ENCODE measurements around the gene HSBP1. TPM values are rescaled to one million over a fixed set of nuclear protein-coding genes. Genes with fewer than 3 reads are reported as not detected.
A peak's percentile ranks its signal among the peaks of the same experiment; 100 is the strongest.

HSBP1 gene
- 175 TPM for total RNA-seq
- long read RNA-seq, full-length matches to known transcripts = 180 of 183 reads
- long read RNA-seq, partial matches to known transcripts = 0 of 183 reads
- long read RNA-seq, other reads (novel, unspliced or antisense) = 3 of 183 reads

DNA sequence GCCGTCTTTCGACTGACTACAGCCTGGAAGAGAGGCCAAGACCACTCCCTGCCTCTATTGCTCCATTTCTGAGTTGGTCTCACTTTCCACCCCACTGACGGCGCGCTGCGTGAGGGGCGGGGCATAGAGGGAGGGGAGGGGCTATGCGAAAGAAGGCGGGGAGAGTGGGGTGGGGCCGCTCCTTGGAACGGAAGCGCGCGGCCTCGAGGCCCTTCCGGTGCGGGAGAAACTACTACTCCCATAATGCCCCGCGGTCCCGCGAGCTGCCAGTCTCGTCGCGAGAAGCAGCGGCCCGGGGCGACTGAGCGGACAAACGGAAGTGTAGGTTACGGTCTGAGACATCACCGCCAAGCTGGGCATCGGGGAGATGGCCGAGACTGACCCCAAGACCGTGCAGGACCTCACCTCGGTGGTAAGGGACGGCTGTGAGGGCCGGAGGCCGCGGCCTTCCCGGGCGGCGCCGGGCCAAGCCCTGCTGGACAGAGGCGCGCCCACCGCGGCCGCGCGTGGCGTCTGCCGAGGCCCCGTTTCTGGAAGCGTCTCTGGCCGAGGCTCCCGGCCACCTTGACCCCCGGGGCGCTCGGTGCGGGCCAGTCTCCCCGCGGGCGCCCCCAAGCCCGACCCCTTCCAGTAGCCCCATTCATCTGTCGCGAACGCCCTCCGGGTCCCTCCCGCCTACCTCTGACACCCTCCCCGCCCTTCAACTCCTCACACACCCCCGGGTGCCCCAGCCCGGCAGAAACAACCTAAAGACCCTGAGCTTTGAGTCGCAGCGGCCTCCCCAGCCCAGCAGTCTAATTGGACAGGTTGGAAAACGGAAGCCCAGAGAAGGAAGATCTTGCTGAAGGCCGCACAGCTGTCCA is at the start of gene HSBP1:
Gene HSBP1, plus strand, starts transcription at position 269 of the 863 bp plus-strand sequence. Its CDS starts 99 bp downstream, at position 368.
- Histone ChIP-seq H3K9me3 (replicated peaks) (no peaks in the 10 kb centered on the region), H3K27me3 (ENCODE audit: low read depth) (no peaks in the 10 kb centered on the region), H3K4me3 (peak within 1 kb of the TSS; percentile 92), H3K27ac (replicated peaks) (peak within 1 kb of the TSS; percentile 81), H3K36me3 (peaks cover 36% of the 10 kb centered on the region), H3K4me1 (peaks cover 52% of the 10 kb centered on the region)
- peak; percentile 96 for DNase-seq
- TF ChIP-seq, protein P1, sequence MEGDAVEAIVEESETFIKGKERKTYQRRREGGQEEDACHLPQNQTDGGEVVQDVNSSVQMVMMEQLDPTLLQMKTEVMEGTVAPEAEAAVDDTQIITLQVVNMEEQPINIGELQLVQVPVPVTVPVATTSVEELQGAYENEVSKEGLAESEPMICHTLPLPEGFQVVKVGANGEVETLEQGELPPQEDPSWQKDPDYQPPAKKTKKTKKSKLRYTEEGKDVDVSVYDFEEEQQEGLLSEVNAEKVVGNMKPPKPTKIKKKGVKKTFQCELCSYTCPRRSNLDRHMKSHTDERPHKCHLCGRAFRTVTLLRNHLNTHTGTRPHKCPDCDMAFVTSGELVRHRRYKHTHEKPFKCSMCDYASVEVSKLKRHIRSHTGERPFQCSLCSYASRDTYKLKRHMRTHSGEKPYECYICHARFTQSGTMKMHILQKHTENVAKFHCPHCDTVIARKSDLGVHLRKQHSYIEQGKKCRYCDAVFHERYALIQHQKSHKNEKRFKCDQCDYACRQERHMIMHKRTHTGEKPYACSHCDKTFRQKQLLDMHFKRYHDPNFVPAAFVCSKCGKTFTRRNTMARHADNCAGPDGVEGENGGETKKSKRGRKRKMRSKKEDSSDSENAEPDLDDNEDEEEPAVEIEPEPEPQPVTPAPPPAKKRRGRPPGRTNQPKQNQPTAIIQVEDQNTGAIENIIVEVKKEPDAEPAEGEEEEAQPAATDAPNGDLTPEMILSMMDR (IDR thresholded peaks at IDR 0.05; ENCODE audit: borderline replicate concordance) = no peak
- intact Hi-C loops (cut with micrococcal nuclease) = no loop called here

DNA sequence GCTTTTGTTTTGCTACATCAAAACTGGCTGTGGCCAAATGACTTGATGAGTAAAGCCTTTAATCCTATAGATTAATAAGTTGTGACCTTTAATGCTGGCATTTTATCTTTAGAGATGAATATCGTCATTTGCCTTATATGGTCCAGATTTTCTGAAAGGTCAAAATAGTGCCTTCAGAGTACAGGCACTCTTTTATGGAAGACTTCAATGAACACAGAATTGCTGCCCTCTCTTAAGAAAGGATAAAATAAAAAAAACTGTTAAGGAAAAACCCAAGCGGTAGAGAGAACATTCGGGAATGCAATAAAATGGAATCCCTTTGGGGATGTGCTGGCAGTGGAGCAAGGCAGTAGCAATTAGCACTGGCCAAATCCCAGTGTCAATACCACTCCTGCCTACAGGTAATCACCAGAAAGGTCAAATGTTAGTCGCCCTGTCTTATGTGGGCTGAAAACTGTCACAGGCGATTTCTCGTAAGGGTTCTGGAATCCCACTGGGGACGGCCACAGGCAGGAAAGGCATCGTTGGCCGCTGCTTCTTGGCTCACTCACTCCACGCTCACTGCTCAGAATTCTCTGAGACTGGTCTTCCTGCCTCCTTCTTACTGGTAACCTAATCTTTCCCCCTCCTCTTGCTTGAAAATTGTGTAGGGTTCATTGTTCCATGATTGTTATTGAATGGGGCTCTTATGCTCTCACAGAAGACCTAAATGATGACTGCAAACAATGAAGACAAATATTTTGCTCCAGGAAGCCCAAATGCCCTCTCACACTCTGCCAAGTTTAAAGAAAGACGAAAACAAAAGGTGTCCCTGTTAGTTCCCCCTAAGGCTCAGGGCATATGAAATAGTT is 45.4 kb upstream of the HSBP1 start:
- H3K4me1 ChIP-seq = no peaks in the 10 kb centered on the region
- no peak for DNase-seq
- no peaks in the 10 kb centered on the region for H3K27me3 ChIP-seq (ENCODE audit: low read depth)
- H3K9me3 ChIP-seq (replicated peaks) = peaks cover 16% of the 10 kb centered on the region
- H3K36me3 ChIP-seq = no peaks in the 10 kb centered on the region
- TF ChIP-seq, protein P1 (IDR thresholded peaks at IDR 0.05; ENCODE audit: borderline replicate concordance) = no peak
- H3K4me3 ChIP-seq = no peak overlapping the region
- intact Hi-C loops (cut with micrococcal nuclease) = no loop called here
- H3K27ac ChIP-seq (replicated peaks) = no peak overlapping the region

DNA sequence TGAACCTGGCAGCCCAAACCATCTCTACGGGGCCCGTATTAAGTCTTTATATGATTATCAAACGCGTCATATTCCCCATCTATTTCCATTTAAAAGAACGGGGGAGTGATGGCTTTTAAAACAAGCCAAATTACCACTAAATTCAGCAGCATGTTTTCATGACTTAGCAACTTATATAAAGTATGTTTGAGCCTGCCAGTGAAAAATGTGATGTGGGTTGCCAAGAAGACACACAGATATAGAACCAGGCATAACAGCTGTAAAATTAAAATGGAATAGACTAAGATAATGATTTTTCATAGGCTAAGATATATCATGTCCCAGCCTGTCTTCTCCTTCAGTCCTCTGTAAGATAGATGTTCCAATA is 44.8 kb upstream of the HSBP1 start:
- H3K4me1 ChIP-seq = no peaks in the 10 kb centered on the region
- intact Hi-C loops (cut with micrococcal nuclease) = no loop called here
- no peaks in the 10 kb centered on the region for H3K36me3 ChIP-seq
- peaks cover 13% of the 10 kb centered on the region for H3K9me3 ChIP-seq (replicated peaks)
- H3K27ac ChIP-seq (replicated peaks) = no peak overlapping the region
- H3K27me3 ChIP-seq (ENCODE audit: low read depth) = no peaks in the 10 kb centered on the region
- no peak for DNase-seq
- H3K4me3 ChIP-seq = no peak overlapping the region
- TF ChIP-seq, protein P1 (IDR thresholded peaks at IDR 0.05; ENCODE audit: borderline replicate concordance) = no peak

DNA sequence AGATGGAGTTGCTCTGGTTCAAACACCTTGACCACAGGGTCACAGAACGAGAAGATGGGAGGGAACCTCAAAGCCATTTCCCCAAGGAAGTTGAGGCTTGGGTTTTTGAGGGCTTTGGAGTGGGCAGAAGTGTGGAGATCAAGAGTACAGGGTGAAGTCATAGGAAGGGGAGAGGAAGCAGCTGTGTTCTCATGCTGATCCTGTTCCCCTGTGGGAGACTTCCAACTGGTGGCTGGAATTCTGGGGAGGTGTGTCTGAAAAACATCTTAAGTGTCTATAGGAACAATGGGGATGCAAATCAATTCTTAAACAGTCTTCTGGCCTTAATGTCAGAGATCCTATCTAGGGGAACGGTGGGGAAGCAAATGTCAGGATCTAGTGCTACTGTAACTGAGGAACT is 38.8 kb upstream of the HSBP1 start:
- intact Hi-C loops (cut with micrococcal nuclease) = no loop called here
- DNase-seq = no peak
- H3K27me3 ChIP-seq (ENCODE audit: low read depth) = no peaks in the 10 kb centered on the region
- no peaks in the 10 kb centered on the region for H3K9me3 ChIP-seq (replicated peaks)
- H3K4me1 ChIP-seq = peaks cover 34% of the 10 kb centered on the region
- no peaks in the 10 kb centered on the region for H3K36me3 ChIP-seq
- H3K27ac ChIP-seq (replicated peaks) = peak overlapping the region; percentile 35
- TF ChIP-seq, protein P1 (IDR thresholded peaks at IDR 0.05; ENCODE audit: borderline replicate concordance) = no peak
- no peak overlapping the region for H3K4me3 ChIP-seq

DNA sequence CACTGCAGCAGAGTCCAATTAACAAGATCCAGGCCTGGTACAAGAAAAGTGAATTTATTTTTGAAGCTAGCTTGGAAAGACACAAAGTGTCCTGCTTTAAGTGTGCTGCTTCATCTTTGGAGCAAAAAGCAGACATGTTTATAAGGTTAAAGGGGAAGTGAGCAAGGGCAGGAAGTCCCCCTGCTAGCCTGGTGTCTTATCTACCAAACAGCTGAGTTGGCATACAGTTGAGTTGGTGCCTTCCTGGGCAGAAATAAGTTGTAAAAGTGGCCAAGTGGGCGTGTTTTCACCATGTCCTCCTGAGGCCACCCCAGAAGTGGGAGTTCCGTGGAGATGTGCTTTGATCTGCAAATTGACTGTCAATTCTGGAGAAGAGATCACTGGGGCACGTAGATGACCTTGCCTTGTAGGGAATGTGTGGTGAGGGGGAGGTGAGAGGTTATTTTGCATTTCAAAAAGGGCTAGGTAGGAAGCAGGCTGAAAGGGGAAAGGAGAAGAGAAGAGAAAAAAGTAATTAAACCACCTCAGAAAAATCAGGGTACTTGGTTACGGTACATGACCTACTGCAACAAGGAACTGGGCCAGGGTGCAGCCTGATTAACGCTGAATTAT is 38.3 kb upstream of the HSBP1 start:
- peaks cover 34% of the 10 kb centered on the region for H3K4me1 ChIP-seq
- TF ChIP-seq, protein P1 (IDR thresholded peaks at IDR 0.05; ENCODE audit: borderline replicate concordance) = no peak
- no peaks in the 10 kb centered on the region for H3K27me3 ChIP-seq (ENCODE audit: low read depth)
- intact Hi-C loops (cut with micrococcal nuclease) = no loop called here
- no peak for DNase-seq
- H3K36me3 ChIP-seq = no peaks in the 10 kb centered on the region
- H3K27ac ChIP-seq (replicated peaks) = peak overlapping the region; percentile 35
- H3K9me3 ChIP-seq (replicated peaks) = no peaks in the 10 kb centered on the region
- no peak overlapping the region for H3K4me3 ChIP-seq

Data from left ventricle myocardium inferior (tissue), 1 donor.